H9 (cell line): ENCODE results near the gene SEMA3F. TPM values are rescaled to one million over a fixed set of nuclear protein-coding genes. Genes with fewer than 3 reads are reported as not detected.

Source experiments
- DNase-seq: peaks from one replicate; pipeline ENCODE4 v3.0.0-alpha.2; 2017
- H2AFZ ChIP-seq: one replicate; pipeline ENCODE4 v1.6.1; 2013; ENCODE audit warnings: mild to moderate bottlenecking, low read length, control low read depth, moderate library complexity
- H2AK5ac ChIP-seq: 2 replicates; pipeline ENCODE4 v1.6.1; 2013; ENCODE audit warnings: low read length, control low read depth, mixed read lengths; ENCODE audit not compliant: insufficient read length
- H2BK120ac ChIP-seq: one replicate; pipeline ENCODE4 v1.6.1; 2013; ENCODE audit warnings: low read depth, mild to moderate bottlenecking, low read length, control low read depth, inconsistent platforms; ENCODE audit not compliant: poor library complexity, severe bottlenecking
- H2BK12ac ChIP-seq: 2 replicates; pipeline ENCODE4 v1.6.1; 2013; ENCODE audit warnings: low read length, control low read depth, mixed read lengths, low read depth; ENCODE audit not compliant: insufficient read length
- H2BK15ac ChIP-seq: 2 replicates; pipeline ENCODE4 v1.6.1; 2013; ENCODE audit warnings: low read depth, low read length, control low read depth
- H2BK20ac ChIP-seq: one replicate; pipeline ENCODE4 v1.6.1; 2013; ENCODE audit warnings: low read depth, mild to moderate bottlenecking, low read length, control low read depth, inconsistent platforms; ENCODE audit not compliant: poor library complexity, severe bottlenecking
- H2BK5ac ChIP-seq: 2 replicates; pipeline ENCODE4 v1.6.1; 2013; ENCODE audit warnings: low read length, control low read depth, mixed read lengths; ENCODE audit not compliant: insufficient read length
- H3K14ac ChIP-seq: 2 replicates; pipeline ENCODE4 v1.6.1; 2013; ENCODE audit warnings: low read length, control low read depth; ENCODE audit not compliant: insufficient read depth
- H3K18ac ChIP-seq: 2 replicates; pipeline ENCODE4 v1.6.1; 2013; ENCODE audit warnings: low read depth, mild to moderate bottlenecking, mixed read lengths, low read length, control low read depth; ENCODE audit not compliant: insufficient read length
- H3K23ac ChIP-seq: 2 replicates; pipeline ENCODE4 v1.6.1; 2013; ENCODE audit warnings: low read length, control low read depth, mixed read lengths, low read depth; ENCODE audit not compliant: insufficient read length
- H3K23me2 ChIP-seq: 2 replicates; pipeline ENCODE4 v1.6.1; 2013; ENCODE audit warnings: low read depth, mild to moderate bottlenecking, mixed read lengths, low read length, control low read depth; ENCODE audit not compliant: insufficient read length, poor library complexity, severe bottlenecking
- H3K27ac ChIP-seq: 2 replicates; pipeline ENCODE4 v1.5.1; 2013; ENCODE audit warnings: low read length, control low read depth, mixed read lengths, low read depth; ENCODE audit not compliant: insufficient read length
- H3K27me3 ChIP-seq: 2 replicates; pipeline ENCODE4 v1.6.1; 2013; ENCODE audit warnings: low read length, control low read depth, inconsistent platforms; ENCODE audit not compliant: insufficient read depth
- H3K4ac ChIP-seq: 2 replicates; pipeline ENCODE4 v1.6.1; 2013; ENCODE audit warnings: low read depth, mild to moderate bottlenecking, control low read depth, inconsistent platforms, low read length, moderate library complexity
- H3K4me1 ChIP-seq: 2 replicates; pipeline ENCODE4 v1.6.1; 2013; ENCODE audit warnings: low read length, control low read depth, inconsistent platforms; ENCODE audit not compliant: insufficient read depth
- H3K4me2 ChIP-seq: 2 replicates; pipeline ENCODE4 v1.6.1; 2013; ENCODE audit warnings: low read length, control low read depth, mixed read lengths; ENCODE audit not compliant: insufficient read length, insufficient read depth
- H3K56ac ChIP-seq: 2 replicates; pipeline ENCODE4 v1.6.1; 2013; ENCODE audit warnings: low read depth, mild to moderate bottlenecking, mixed read lengths, low read length, control low read depth; ENCODE audit not compliant: insufficient read length
- H3K79me1 ChIP-seq: 2 replicates; pipeline ENCODE4 v1.6.1; 2013; ENCODE audit warnings: low read depth, mild to moderate bottlenecking, moderate library complexity, low read length, control low read depth, inconsistent platforms; ENCODE audit not compliant: insufficient read depth, poor library complexity, severe bottlenecking
- H3K79me2 ChIP-seq: 2 replicates; pipeline ENCODE4 v1.6.1; 2013; ENCODE audit warnings: low read length, control low read depth, inconsistent platforms; ENCODE audit not compliant: insufficient read depth
- H3K9ac ChIP-seq: 2 replicates; pipeline ENCODE4 v1.6.1; 2013; ENCODE audit warnings: low read length, control low read depth, mixed read lengths; ENCODE audit not compliant: insufficient read length; ENCODE audit errors: extremely low read depth
- H3K9me3 ChIP-seq: one replicate; pipeline ENCODE4 v1.6.1; 2013; ENCODE audit warnings: low read depth, low read length, inconsistent platforms; ENCODE audit not compliant: control insufficient read depth
- H3T11ph ChIP-seq: one replicate; pipeline ENCODE4 v1.6.1; 2013; ENCODE audit warnings: mild to moderate bottlenecking, low read length, control low read depth, inconsistent platforms
- H4K20me1 ChIP-seq: one replicate; pipeline ENCODE4 v1.6.1; 2013; ENCODE audit not compliant: control insufficient read depth, insufficient read length, insufficient read depth
- H4K5ac ChIP-seq: 2 replicates; pipeline ENCODE4 v1.6.1; 2013; ENCODE audit warnings: low read depth, mild to moderate bottlenecking, mixed read lengths, low read length, control low read depth; ENCODE audit not compliant: insufficient read length
- H4K8ac ChIP-seq: replicated peaks from 2 replicates; pipeline ENCODE4 v1.6.1; 2013; ENCODE audit warnings: low read length, control low read depth, mixed read lengths, low read depth; ENCODE audit not compliant: insufficient read length
- H4K91ac ChIP-seq: 2 replicates; pipeline ENCODE4 v1.6.1; 2013; ENCODE audit warnings: low read depth, mild to moderate bottlenecking, moderate library complexity, mixed read lengths, low read length, control low read depth; ENCODE audit not compliant: insufficient read length
- H3K27ac Mint-ChIP-seq, 3 experiments: 2 replicates in 2 of 3; 3 replicates in 1 of 3; pipeline ENCODE4 v1.8.0; 2020 to 2021; ENCODE audit warnings: mixed read lengths in 3 of 3, mild to moderate bottlenecking in 1 of 3, moderate library complexity in 1 of 3
- H3K27me3 Mint-ChIP-seq: 2 replicates; pipeline ENCODE4 v1.8.0; 2021; ENCODE audit warnings: low read depth, mild to moderate bottlenecking, moderate library complexity, mixed read lengths
- H3K36me3 Mint-ChIP-seq, 3 experiments: 2 replicates in 2 of 3; 3 replicates in 1 of 3; pipeline ENCODE4 v1.8.0; 2020 to 2021; ENCODE audit warnings: low read depth in 3 of 3, mixed read lengths in 3 of 3; ENCODE audit not compliant: insufficient read depth in 1 of 3
- H3K4me1 Mint-ChIP-seq, 2 experiments: 2 replicates each; pipeline ENCODE4 v1.8.0; 2020; ENCODE audit warnings: mixed read lengths in 2 of 2
- H3K4me3 Mint-ChIP-seq, 2 experiments: 2 replicates in 1 of 2; 3 replicates in 1 of 2; pipeline ENCODE4 v1.8.0; 2020 to 2021; ENCODE audit warnings: mild to moderate bottlenecking in 2 of 2, mixed read lengths in 2 of 2, moderate library complexity in 1 of 2
- H3K9me3 Mint-ChIP-seq, 2 experiments: 2 replicates in 1 of 2; 3 replicates in 1 of 2; pipeline ENCODE4 v1.8.0; 2020; ENCODE audit warnings: mild to moderate bottlenecking in 2 of 2, mixed read lengths in 2 of 2, moderate library complexity in 1 of 2
- CTCF ChIP-seq: fragments of 200-600 bp; sonication (generic); conservative IDR thresholded peaks from 3 replicates; pipeline ENCODE4 v1.8.0; 2021; ENCODE audit warnings: antibody characterized with exemption, mild to moderate bottlenecking
- WGBS: extraction: QIAGEN DNeasy Blood & Tissue Kit; methylation state at CpG from one replicate; pipeline ENCODE4 v1.1.7; 2013; ENCODE audit warnings: missing lambda C conversion rate, low lambda C conversion rate, mixed read lengths; ENCODE audit not compliant: insufficient read length; ENCODE audit errors: extremely low coverage; 5-methylcytosine and 5-hydroxymethylcytosine counted together
- total RNA-seq: library from RNA; stranded (reverse); gene quantifications from 2 replicates; pipeline ENCODE4 v1.2.1, GENCODE V29; 2021

SEMA3F gene
- total RNA-seq, 1 experiment from 2014 or later = 14.3 TPM

GRCh38 chr3:50212502-50212901 lies 57.4 kb downstream of the SEMA3F start:
- no peak overlapping the region for H3K27ac ChIP-seq
- H3K27me3 ChIP-seq = no peaks in the 10 kb centered on the region
- H3K18ac ChIP-seq = no peak overlapping the region
- no peaks in the 10 kb centered on the region for H3K23me2 ChIP-seq
- H2BK120ac ChIP-seq = no peak overlapping the region
- peaks cover 25 to 28% of the 10 kb centered on the region in 2 experiments for H3K4me1 Mint-ChIP-seq
- peaks cover 3% of the 10 kb centered on the region for H4K20me1 ChIP-seq
- H3K9me3 Mint-ChIP-seq = no peaks in the 10 kb centered on the region; a peak in 1 of 5 replicates
- no peaks in the 10 kb centered on the region for H3K9me3 ChIP-seq
- H3K56ac ChIP-seq = no peak overlapping the region
- H3T11ph ChIP-seq = no peak overlapping the region
- no peak overlapping the region for H3K4ac ChIP-seq
- no CpG with 5 or more reads among the region's 4 CpGs for WGBS
- no peak overlapping the region for H2BK12ac ChIP-seq
- H3K27ac Mint-ChIP-seq = peak overlapping the region in 1 of 3 experiments; percentile 61; a peak in 1 of 7 replicates
- TF ChIP-seq CTCF = peak; percentile 54
- no peak overlapping the region for H2BK15ac ChIP-seq
- no peak overlapping the region for H3K4me2 ChIP-seq
- H3K23ac ChIP-seq = no peak overlapping the region
- no peak overlapping the region for H3K14ac ChIP-seq
- H4K8ac ChIP-seq = no peak overlapping the region
- no peak overlapping the region for H2BK20ac ChIP-seq
- H2BK5ac ChIP-seq = no peak overlapping the region
- no peak overlapping the region for H3K4me3 Mint-ChIP-seq
- H3K4me1 ChIP-seq = no peaks in the 10 kb centered on the region
- no peaks in the 10 kb centered on the region for H3K36me3 Mint-ChIP-seq
- H3K27me3 Mint-ChIP-seq = peaks cover 12% of the 10 kb centered on the region
- H4K91ac ChIP-seq = no peak overlapping the region
- peak; percentile 60 for DNase-seq
- H3K79me2 ChIP-seq = no peaks in the 10 kb centered on the region
- no peaks in the 10 kb centered on the region for H3K79me1 ChIP-seq
- no peak overlapping the region for H2AFZ ChIP-seq
- no peak overlapping the region for H2AK5ac ChIP-seq
- no peak overlapping the region for H3K9ac ChIP-seq
- H4K5ac ChIP-seq = no peak overlapping the region
